HG02678 (cell line): ENCODE data around the gene ANKRD18A.
"Not testable (repeated sequence)": the region's sequence is repeated elsewhere in the genome, so short reads cannot be mapped to it uniquely, and the experiment has no call there.

Source experiments
- ATAC-seq: cut with Tn5 transposase; IDR thresholded peaks from one replicate; pipeline ENCODE4 v1.9.1; 2021; ENCODE audit warnings: mild to moderate bottlenecking, moderate library complexity; ENCODE audit not compliant: unreplicated experiment

The ANKRD18A gene

DNA sequence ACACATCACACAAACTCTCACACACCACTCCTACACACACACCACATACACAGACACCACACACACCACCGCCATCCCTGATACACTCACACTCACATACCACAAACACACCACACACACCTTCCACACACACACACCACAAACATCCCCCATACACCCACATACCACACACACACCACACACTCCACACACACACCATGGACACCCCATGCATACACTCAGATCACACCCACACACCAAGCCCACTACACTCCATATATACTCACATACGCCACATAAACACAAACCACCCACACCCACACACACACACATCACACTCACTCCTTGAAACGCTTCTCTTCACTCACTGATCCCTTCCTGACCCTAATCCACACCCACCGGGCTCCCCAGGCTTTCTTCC is 9.1 kb upstream of the ANKRD18A start:
- ATAC-seq: no peak

DNA sequence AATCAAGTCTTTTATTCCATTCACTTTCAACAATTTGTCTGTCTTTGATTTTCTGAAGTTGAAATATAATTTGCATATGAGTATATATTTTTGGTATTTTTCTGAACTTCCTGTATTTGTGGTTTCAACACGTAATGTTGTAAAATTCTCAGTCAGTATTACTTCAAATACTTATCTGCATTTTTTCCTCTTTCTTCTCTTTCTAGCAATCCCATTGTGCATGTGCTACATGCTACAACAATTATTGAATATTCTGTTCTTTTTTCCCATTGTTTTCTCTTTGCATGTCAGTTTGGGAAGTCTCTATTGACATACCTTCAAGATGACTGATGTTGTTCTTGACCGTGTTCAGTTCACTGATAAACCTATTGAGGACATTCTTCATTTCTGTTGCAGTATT is 5.6 kb upstream of the ANKRD18A start:
- no peak for ATAC-seq

DNA sequence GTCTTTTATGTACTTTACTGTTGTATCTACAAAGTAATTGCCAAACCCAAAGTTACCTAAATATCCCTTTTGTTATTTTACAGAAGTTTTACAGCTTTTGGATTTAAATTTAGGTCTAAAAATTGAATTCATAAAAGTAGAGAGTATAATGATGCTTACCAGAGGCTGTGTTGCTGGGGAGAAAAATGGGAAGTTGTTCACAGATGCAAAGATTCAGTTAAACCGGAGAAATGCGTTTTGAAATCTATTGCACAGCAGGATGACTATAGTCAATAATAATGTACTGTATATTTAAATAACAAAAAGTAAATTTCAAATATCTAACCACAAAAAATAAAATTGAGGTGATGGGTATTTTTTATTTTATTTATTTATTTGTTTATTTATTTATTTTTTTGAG is 2.6 kb upstream of the ANKRD18A start:
- ATAC-seq: no peak

DNA sequence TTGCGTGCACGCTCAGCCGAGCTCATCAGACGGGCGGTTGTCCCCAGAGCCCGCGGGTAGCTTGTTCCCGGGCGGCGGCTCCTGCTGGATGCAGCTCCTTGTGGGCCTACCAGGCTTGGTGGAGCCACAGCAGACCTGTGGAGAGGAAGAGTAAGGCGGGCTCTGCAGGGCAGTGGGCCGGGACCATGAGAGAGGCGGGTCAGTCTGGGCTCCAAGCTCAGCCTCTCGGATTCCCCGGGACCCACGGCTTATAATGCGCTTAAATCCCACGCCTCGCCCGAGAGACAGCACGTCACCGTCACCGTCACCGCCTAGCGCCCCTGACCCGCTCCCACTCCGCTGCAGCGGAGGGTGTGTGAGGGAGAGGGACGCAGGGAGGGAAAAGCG is 1.9 kb upstream of the ANKRD18A start:
- no peak for ATAC-seq

DNA sequence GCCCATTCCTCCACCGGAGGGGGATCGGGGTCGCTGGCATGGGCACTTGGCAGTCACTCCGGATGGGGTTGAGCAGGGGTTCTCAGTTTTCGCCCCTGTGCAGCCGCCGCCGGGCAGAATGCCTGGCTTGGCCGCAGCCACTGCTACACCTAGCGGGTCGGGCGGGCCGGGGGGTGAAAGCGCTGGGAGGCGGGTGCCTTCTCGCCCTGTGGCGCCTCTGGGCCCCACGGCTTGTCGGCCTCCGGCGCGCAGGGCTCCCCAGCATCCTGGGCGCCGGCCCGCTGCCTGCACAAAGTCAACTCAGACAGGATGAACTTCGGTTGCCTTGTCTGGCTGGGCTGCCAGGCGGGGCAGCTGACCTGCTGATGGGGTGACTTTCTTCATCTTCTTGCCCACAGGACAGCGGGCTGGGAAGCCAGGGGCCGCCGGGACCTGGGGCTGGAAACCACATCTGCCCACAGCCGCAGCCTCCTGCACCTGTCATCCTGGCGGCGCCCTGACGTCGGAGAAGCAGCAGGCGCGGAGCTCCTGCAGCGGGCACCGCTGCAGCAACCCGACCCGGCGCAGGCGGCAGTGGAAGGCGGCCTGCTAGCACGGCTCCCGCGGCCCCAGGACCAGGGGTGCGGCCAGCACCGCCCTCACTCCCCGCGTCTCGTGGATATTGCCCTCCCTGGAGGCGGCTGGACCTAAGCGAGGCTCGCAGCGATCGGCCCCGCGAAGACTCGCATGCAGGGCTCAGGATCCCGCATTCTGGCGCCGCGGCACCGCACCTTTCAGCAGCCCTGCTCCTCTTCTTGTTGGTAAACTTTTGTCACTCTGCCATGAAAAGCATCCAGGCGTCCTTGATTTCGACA is 1.3 kb upstream of the ANKRD18A start:
- ATAC-seq: no peak

DNA sequence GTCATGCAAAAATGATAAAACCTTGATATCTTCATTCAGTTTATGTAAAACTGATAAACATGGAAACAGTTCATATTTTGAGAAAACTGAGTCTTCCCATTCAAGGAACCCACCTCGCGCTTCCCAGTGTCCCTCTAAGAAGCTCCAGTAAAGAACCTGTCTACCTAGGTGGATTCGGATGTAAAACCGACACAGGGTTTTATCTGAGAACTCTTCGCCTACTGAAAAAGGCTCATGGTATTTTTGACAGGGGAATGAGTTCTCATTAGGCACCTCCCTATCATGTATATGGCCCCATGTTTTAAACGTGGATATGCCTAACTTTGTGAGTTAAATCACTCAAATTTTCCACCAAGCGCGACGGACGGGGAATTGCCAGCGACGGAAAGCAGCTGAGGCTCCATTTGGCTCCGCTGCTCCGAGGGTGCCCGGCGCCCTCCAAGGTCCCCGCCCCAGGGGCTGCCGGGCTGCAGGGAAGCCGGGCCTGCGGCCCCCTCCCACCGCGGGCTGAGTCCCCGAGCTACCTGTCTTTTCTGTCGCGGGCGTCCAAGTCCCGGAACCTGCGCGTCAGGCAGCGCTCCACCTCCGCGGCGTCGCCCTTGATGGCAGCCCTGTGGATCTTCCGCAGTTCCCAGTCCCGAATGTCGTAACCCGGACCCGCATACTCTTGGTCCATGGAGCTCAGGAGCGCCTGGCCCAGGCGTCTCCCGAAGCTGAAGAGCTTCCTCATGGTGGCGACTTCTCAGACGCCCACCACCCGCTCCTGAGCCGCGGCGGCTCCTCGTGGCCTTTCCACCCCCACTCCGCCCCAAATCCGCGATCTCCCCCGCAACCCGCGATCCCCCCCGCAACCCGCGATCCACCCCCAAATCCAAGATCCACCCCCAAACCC is 594 bp downstream of the ANKRD18A start:
- ATAC-seq: no peak

DNA sequence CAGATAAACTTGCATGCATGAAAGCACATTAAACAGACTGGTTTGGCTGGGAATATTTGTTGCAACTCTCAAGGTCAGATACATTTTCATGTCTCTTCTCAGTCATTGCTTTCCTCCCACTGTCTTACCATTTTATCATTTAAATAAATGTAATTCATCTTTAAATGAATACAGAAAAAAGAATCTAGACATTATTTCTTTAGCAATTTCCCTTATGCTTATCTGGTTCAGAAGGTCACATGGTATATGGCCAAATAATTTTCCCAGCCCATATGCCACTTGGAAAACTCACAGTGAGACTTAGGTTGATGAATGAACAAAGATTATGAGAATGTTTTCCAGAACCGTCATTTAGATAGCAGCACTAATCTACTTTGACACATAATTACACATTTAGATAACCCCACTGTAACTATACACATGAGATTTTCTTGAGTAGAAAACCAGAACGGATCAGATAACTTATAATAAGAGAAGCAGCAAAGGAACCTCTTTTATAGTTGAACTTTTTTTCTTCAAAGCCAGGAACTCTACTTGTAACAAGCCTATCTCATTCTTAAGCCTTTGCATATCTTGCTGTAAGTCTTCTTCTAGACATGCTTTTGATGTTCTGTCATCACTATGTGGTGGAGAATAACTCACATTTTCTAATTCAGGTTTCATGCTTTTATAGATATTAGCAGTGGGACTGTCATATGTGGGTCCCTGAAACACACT is 22.2 kb downstream of the ANKRD18A start:
- not testable (repeated sequence) for ATAC-seq

DNA sequence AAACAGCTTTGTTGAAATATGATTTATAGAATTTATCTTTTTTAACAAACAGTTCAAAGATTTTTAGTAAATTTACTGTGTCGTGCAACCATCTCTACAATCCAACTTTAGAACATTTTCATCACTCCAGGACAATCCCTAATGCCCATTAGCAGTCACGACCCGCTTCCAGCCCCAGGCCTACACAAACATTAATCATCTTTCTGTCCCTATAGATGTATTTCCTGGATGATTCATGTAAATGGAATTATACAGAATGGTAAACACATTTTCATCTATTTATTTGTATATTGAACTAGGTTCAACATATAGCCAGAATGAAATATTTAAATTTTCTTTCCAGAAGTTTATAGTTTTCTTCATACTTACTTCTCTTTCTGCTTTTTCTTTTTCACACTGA is 25.3 kb downstream of the ANKRD18A start:
- ATAC-seq: not testable (repeated sequence)

DNA sequence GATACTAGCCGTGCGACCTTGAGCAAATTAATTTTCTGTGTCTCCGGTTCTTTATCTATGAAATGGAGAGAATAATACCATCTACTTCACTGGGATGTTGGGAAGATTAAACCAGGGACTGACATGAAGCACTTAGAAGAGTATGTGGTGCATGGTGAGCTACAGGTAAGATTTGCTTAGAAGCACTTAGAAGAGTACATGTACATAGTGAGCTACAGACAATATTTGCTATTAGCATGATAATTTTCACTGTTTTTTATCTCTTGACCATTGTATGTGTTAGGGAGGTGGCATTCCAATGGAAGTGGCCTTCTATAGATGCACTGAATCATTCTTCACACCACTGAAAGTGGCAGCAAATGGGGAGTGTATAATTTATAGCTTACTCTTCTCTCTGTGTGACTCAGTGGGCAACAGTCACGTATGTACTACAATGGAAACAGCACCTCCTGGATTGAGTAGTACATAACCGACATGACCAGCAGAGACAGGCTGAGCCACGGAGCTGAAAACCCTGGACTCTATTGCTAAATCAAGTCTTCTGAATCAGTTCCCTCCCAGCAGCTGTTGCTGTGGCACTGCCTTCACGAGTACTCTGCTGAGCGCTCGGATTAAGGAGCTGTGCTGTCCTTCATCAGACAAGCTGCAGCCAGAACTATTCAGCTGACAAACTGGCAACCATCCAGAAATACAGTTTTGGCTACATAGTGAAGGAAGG is 28.9 kb downstream of the ANKRD18A start:
- not testable (repeated sequence) for ATAC-seq

DNA sequence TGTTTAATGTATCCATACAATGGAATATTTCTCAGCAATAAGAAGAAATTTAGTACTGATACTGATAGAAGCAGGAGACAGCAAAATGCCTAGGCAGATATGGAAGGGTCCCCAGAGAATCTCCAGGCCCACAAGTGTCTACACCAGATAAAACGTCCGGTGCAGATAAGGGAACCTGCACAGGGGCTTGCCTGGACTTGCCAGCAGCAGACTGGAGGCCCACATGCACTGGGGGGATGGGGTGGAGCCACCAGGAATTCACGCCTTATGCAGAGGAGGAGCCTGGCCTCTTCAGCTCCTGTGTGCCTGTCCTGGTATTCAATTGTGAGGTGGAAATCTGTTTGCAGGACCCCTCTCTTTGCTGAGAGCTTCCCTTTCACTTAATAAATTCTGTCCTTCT is 36.6 kb downstream of the ANKRD18A start:
- not testable (repeated sequence) for ATAC-seq

DNA sequence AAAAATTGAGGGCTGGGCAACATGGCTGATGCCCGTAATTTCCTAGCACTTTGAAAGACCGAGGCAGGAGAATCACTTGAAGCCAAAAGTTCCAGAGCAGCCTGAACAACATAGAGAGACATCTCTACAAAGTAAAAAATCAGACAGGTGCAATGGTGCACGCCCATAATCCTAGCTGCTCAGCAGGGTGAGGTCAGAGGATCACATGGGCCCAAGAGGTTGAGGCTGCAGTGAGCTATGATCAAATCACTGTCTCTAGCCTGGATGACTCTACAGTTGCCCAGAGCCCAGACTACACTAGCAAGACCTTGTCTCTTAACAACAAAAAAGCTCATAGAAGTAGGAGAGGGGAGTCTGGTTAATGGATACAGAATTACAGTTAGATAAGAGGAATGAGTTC is 40.3 kb downstream of the ANKRD18A start:
- ATAC-seq: not testable (repeated sequence)

DNA sequence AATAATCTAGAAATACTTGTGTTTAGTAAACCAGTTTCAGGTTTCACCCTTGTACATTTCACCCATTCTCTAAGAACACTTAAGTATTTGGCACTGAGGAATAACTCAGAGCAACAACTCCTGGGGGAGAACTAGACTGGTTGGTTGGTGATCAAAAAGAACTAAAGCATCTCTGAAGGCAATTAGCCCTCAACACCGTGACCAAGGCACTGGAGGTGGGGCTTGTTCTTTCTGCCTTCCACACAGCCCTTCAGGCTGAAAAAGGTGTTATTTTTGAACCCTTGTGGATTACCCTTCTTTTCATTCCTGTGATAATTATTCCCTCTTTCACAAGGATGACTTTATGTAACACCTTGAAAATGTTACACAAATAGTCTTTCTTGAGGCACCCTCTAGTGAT is 44.2 kb downstream of the ANKRD18A start:
- not testable (repeated sequence) for ATAC-seq

DNA sequence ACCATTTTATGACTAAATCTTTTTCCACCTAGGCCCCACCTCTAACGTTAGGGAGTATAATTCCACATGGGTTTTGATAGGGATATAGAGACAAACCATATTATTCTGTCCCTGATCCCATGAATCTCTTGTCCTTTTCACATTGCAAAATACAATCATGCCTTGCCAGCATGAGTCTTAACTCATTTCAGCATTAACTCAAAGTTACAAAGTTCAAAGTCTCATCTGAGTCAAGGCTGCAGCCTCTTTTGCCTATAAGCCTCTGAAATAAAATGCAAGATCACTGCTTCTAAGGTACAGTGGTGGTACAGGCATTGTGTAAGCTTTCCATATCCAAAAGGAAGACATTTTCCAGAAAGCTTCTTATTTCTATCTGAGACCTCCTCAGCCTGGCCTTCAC is 54.3 kb downstream of the ANKRD18A start:
- not testable (repeated sequence) for ATAC-seq

DNA sequence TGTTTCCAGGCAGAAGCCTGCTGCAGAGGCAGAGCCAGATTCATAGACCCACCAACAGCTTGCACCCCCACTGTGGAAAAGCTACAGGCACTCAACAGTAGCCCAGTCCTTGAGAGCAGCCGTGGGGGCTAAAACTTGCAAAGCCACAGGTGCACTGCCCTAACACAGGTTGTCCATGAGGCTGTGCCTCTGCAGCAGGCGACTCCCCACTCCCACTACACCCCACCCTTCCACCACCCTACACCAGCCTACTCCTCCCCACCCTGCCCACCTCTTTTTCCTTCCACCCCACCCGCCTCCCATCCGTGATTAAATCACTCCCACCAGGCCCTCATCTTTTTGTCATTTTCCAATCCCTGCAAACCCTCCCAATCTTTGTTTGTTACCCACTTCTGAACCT is 55.2 kb downstream of the ANKRD18A start:
- not testable (repeated sequence) for ATAC-seq

DNA sequence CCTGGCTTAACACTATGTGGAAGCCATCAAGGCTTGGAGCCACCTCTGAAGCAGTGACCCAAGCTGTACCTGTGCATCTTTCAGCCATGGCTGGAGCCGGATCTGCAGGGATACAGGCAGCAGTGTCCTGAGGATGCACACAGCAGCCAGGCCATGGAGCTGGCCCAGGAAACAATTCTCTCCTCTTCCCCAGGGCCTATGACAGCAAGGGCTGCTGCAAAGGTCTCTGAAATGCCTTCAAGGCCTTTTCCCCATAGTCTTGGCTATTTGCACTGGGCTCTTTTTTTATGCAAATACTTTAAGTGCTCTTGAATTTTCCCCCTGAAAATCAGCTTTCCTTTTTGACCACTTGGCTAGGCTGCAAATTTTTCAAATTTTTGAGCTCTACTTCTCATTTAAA is 56.5 kb downstream of the ANKRD18A start:
- not testable (repeated sequence) for ATAC-seq

DNA sequence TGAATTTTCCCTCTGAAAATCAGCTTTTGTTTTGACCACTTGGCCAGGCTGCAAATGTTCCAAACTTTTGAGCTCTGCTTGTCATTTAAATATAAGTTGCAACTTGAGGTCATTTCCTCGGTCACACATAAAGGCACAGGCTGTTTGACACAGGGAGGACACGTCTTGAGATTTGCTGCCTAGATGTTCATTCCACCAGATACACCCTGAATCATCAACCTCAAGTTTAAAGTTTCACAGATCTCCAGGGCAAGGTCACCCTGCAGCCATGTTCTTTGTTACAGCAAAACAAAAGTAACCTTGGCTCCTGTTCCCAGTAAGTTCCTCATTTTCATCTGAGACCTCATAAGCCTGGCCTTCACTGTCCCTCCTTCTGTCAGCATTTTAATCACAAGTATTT is 59.3 kb downstream of the ANKRD18A start:
- ATAC-seq: not testable (repeated sequence)

DNA sequence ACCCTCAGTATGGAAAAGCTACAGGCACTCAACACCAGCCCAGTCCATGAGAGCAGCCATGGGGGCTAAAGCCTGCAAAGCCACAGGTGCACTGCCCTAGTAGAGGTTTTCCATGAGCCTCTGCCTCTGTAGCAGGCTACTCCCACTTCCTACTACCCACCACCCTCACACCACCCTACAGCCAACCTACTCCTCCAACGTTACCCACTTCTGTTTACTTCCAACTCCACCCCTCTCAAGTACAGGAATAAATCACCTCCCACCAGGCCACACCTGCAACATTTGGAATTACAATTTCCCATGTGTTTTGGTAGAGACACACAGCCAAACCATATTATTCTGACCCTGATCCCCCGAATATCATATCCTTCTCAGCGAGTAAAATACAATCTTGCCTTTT is 61.2 kb downstream of the ANKRD18A start:
- ATAC-seq: not testable (repeated sequence)

DNA sequence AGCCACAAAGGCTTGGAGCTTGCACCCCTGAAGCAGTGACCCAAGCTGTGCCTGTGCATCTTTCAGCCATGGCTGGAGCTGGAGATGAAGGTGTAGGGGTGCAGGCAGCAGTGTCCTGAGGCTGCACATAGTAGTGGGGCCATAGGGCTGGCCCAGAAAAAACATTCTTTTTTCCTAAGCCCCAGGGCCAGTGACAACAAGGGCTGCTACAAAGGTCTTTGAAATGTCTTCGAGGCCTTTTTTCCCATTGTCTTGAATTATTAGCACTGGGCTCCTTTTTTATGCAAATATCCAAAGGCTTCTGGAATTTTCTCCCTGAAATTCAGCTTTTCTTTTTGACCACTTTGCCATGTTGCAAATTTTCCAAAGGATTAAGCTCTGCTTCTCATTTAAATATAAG is 62.6 kb downstream of the ANKRD18A start:
- ATAC-seq: not testable (repeated sequence)

DNA sequence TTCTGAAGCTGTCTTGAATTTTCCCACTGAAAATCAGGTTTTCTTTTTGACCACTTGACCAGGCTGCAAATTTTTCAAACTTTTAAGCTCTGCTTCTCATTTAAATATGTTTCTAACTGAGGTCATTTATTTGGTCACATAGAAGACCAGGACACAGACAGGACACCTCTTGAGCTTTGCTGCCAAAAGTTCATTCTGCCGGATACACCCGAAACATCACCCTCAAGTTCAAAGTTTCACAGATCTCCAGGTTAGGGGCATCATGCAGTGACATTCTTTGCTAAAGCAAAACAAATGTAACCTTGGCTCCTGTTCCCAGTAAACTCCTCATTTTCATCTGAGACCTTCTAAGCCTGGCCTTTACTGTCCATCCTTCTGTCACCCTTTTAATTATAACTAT is 65.4 kb downstream of the ANKRD18A start:
- ATAC-seq: not testable (repeated sequence)

DNA sequence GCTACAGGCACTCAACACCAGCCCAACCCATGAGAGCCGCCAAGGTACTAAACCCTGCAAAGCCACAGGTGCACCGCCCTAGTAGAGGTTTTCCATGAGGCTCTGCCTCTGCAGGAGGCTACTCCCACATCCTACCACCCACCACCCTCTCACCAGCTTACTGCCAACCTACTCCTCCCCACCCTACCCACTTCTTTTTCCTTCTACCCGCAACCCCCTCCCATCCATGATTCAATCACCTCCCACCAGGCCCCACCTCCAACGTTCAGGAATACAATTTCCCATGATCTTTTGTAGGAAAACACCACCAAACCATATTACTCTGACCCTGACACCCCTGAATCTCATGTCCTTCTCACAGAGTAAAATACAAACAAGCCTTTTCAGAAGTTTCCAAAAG is 67.4 kb downstream of the ANKRD18A start:
- not testable (repeated sequence) for ATAC-seq
